Measurements from ENCODE around the gene SSBP3. TPM values are rescaled to one million over a fixed set of nuclear protein-coding genes. Genes with fewer than 3 reads are reported as not detected.

Gene SSBP3
- total RNA-seq, 1 experiment from 2014 or later = 115 TPM

GRCh38 chr1:54370287-54370989 lies 35.8 kb downstream of the SSBP3 start:
- H3K27ac Mint-ChIP-seq = peak overlapping the region; percentile 34
- no peaks in the 10 kb centered on the region for H3K27me3 Mint-ChIP-seq (ENCODE audit: low read depth)
- TF ChIP-seq, protein P1, sequence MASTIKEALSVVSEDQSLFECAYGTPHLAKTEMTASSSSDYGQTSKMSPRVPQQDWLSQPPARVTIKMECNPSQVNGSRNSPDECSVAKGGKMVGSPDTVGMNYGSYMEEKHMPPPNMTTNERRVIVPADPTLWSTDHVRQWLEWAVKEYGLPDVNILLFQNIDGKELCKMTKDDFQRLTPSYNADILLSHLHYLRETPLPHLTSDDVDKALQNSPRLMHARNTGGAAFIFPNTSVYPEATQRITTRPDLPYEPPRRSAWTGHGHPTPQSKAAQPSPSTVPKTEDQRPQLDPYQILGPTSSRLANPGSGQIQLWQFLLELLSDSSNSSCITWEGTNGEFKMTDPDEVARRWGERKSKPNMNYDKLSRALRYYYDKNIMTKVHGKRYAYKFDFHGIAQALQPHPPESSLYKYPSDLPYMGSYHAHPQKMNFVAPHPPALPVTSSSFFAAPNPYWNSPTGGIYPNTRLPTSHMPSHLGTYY (CRISPR knock-in tag; IDR thresholded peaks at IDR 0.05) = no peak
- TF ChIP-seq NFATC4 (CRISPR knock-in tag; IDR thresholded peaks at IDR 0.05) (no peak), ZNF232 (CRISPR knock-in tag; IDR thresholded peaks at IDR 0.05) (no peak), ATF1 (CRISPR knock-in tag; IDR thresholded peaks at IDR 0.05) (no peak), GABPB1 (CRISPR knock-in tag; IDR thresholded peaks at IDR 0.05) (no peak), MYBL2 (CRISPR knock-in tag; IDR thresholded peaks at IDR 0.05) (no peak), ZNF281 (CRISPR knock-in tag; IDR thresholded peaks at IDR 0.05) (no peak), NR1H2 (CRISPR knock-in tag; IDR thresholded peaks at IDR 0.05) (no peak), MXD4 (CRISPR knock-in tag; IDR thresholded peaks at IDR 0.05; ENCODE audit: borderline replicate concordance) (no peak), FOXP1 (CRISPR knock-in tag; IDR thresholded peaks at IDR 0.05; ENCODE audit: borderline replicate concordance) (no peak), ZNF263 (CRISPR knock-in tag; IDR thresholded peaks at IDR 0.05; ENCODE audit: low read depth) (no peak), USF2 (CRISPR knock-in tag; IDR thresholded peaks at IDR 0.05) (no peak), FOXJ3 (CRISPR knock-in tag; IDR thresholded peaks at IDR 0.05; ENCODE audit: borderline replicate concordance) (no peak), ETV6 (CRISPR knock-in tag; IDR thresholded peaks at IDR 0.05) (no peak), ZNF425 (CRISPR knock-in tag; conservative IDR thresholded peaks at IDR 0.05) (no peak), USF1 (CRISPR knock-in tag; IDR thresholded peaks at IDR 0.05) (no peak)
- TF ChIP-seq, protein P2, sequence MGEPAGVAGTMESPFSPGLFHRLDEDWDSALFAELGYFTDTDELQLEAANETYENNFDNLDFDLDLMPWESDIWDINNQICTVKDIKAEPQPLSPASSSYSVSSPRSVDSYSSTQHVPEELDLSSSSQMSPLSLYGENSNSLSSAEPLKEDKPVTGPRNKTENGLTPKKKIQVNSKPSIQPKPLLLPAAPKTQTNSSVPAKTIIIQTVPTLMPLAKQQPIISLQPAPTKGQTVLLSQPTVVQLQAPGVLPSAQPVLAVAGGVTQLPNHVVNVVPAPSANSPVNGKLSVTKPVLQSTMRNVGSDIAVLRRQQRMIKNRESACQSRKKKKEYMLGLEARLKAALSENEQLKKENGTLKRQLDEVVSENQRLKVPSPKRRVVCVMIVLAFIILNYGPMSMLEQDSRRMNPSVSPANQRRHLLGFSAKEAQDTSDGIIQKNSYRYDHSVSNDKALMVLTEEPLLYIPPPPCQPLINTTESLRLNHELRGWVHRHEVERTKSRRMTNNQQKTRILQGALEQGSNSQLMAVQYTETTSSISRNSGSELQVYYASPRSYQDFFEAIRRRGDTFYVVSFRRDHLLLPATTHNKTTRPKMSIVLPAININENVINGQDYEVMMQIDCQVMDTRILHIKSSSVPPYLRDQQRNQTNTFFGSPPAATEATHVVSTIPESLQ (CRISPR knock-in tag; IDR thresholded peaks at IDR 0.05) = no peak
- ATAC-seq (no peak), DNase-seq (ENCODE audit: low spot score) (no peak)
- no peak overlapping the region for H3K4me3 Mint-ChIP-seq
- ChIA-PET POLR2A (interaction anchor here (1.1 kb wide), 1 partner anchor 47 kb away, joined by 4 read pairs; no protein-coding TSS in a partner anchor), CTCF (no interaction called here)
- no peaks in the 10 kb centered on the region for H3K9me3 Mint-ChIP-seq
- peaks cover 19% of the 10 kb centered on the region for H3K36me3 Mint-ChIP-seq
- peaks cover 85% of the 10 kb centered on the region for H3K4me1 Mint-ChIP-seq

Data from WTC11 (cell line).